ENCODE data around the gene EARS2.

The EARS2 gene

DNA sequence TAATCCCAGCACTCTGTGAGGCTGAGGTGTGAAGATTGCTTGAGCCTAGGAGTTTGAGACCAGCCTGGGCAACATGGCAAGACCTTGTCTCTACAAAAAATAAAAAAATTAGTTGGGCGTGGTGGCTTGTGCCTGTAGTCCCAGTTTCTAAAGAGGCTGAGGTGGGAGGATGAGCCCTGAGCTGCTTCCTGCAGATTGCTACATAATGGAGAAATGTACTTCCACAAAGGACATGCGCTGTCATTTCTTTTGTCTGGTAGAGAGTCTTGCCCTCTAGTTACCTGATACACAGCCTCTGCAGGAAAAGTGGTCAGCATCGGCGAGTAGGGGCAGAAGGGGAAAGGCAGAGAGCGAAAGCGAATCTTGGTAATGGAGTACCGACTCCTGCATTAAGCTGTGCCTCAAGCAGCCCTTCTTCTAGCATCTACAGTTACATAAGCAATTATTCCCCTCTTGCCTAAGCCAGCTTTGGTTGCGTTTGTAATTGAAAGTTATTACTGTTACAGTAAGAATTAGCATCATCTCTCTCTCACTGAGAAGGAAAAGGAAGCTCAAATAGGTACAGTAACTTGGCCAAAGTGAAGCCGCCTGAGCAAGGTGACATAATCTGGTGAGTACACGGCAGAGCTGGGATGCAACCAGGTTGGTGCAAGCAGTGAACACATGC is 28.4 kb downstream of the EARS2 start:
- H3K4me3 Mint-ChIP-seq: no peak overlapping the region
- H3K36me3 Mint-ChIP-seq (ENCODE audit: insufficient read depth): peaks cover 41% of the 10 kb centered on the region
- no peak for ATAC-seq (replicated peaks)
- no peaks in the 10 kb centered on the region for H3K27me3 Mint-ChIP-seq
- no peak for DNase-seq
- no peak overlapping the region for H3K27ac Mint-ChIP-seq
- H3K9me3 Mint-ChIP-seq: no peaks in the 10 kb centered on the region
- H3K4me1 Mint-ChIP-seq (ENCODE audit: low read depth in 2 of 2): no peaks in the 10 kb centered on the region

DNA sequence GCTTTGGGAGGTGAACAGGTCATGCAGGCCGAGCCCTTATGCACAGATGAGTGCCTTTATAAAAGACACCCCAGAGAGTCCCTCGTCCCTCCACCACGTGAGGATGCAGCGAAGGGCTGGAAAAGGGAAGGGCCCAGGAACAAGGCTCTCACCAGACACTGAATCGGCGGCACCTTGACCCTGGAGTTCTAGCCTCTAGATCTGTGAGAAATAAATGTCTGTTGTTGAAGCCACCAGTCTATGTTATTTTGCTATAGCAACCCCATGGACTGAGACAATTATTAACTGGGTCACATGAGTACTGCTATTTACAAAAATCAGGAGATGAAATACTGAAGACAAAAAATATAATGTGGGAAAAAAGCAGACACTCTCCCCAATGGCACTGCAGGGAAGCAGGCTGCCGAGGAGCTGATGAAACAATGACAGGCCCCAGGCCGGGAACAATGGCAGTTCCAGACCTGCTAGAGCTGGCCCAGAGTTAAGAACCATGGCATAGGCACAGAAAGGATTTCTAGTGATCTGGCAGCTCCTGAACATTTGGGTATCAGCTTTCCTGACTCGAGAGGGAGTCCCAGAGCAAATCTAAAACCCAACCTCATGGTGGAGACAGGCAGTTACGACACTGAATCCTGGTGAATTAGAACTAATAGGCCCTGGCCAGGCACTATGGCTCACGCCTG is 29.0 kb downstream of the EARS2 start:
- H3K27ac Mint-ChIP-seq: no peak overlapping the region
- H3K4me1 Mint-ChIP-seq (ENCODE audit: low read depth in 2 of 2): no peaks in the 10 kb centered on the region

DNA sequence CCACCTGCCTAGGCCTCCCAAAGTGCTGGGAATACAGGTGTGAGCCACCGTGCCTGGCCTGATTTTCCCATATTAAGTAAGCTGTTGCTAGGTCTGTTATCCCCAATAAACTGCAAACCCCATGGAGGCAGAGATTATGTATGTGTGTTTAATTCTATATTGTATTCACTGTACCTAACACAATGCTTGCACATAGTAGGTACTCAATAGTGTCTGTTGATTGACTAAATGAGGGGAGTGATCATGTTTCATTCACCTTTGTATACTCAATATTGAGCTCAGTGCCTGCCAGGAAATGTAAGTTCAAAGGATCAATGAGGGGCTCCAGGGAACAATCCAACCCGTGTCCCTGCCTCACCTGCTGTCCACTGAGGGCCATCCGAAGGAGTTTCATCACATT is 32.3 kb downstream of the EARS2 start:
- Mint-ChIP-seq H3K27me3 (no peaks in the 10 kb centered on the region), H3K4me1 (ENCODE audit: low read depth in 2 of 2) (no peaks in the 10 kb centered on the region), H3K9me3 (no peaks in the 10 kb centered on the region), H3K36me3 (ENCODE audit: insufficient read depth) (peaks cover 27% of the 10 kb centered on the region), H3K4me3 (no peak overlapping the region), H3K27ac (peak overlapping the region in 1 of 2 donors; percentile 23)
- DNase-seq (no peak), ATAC-seq (replicated peaks) (no peak)

More for the DNA sequence above, 29.0 kb downstream of the EARS2 start:
- no peak for ATAC-seq (replicated peaks)
- Mint-ChIP-seq H3K36me3 (ENCODE audit: insufficient read depth) (peaks cover 38% of the 10 kb centered on the region), H3K9me3 (no peaks in the 10 kb centered on the region), H3K4me3 (no peak overlapping the region), H3K27me3 (no peaks in the 10 kb centered on the region)
- DNase-seq: no peak

DNA sequence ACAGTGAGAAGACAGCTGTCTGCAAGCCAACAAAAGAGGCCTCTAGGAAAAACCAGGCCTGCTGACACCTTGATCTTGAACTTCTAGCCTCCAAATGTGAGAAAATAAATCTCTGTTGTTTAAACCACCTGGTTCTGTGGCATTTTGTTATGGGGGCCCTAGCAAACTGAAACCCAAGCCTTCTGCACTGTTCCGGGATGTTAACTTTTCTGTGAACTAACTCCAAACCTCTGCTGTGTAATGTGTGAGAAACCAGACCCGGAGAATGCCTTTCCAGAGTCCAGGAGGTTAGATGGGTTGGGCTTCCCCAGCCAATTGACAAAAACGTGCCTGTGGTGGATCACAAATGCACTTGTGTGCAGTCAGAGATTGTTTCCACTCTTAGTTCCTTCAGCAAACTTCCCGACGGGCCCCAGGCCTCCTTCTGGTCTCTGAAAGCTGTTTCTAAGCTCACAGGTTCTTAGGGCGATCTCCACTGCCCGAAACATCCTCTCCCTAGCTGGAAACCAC is 33.2 kb downstream of the EARS2 start:
- no peak for DNase-seq
- no peak for ATAC-seq (replicated peaks)
- Mint-ChIP-seq H3K4me3 (no peak overlapping the region), H3K4me1 (ENCODE audit: low read depth in 2 of 2) (no peaks in the 10 kb centered on the region), H3K9me3 (no peaks in the 10 kb centered on the region), H3K36me3 (ENCODE audit: insufficient read depth) (peaks cover 24% of the 10 kb centered on the region), H3K27me3 (no peaks in the 10 kb centered on the region), H3K27ac (peak overlapping the region; percentile 23 to 51)

DNA sequence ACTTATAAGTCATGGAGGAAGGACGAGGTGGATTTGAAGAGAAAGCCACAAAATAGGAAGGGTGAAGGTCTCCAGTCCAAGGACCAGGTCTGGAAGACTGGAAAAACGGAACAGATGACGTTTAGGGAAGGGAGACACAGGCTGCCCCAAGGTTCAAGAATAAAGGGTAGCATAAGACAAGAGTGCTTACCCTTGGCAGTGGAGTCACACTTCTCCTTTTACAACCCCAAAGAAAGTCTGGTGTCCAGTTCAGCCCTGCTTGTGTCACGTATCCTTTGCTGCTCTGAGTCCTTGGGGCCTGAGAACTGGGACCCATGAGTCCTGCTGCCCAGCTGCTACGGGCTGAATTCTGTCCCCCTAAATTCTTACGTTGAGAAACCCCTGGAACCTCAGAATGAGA is 33.8 kb downstream of the EARS2 start:
- H3K4me1 Mint-ChIP-seq (ENCODE audit: low read depth in 2 of 2): peaks cover 0 to 3% of the 10 kb centered on the region in 2 donors
- H3K27me3 Mint-ChIP-seq: no peaks in the 10 kb centered on the region
- peak overlapping the region in 1 of 2 donors; percentile 51 for H3K27ac Mint-ChIP-seq
- DNase-seq (no peak), ATAC-seq (replicated peaks) (no peak)
- peaks cover 24% of the 10 kb centered on the region for H3K36me3 Mint-ChIP-seq (ENCODE audit: insufficient read depth)
- H3K9me3 Mint-ChIP-seq: no peaks in the 10 kb centered on the region
- H3K4me3 Mint-ChIP-seq: no peak overlapping the region

DNA sequence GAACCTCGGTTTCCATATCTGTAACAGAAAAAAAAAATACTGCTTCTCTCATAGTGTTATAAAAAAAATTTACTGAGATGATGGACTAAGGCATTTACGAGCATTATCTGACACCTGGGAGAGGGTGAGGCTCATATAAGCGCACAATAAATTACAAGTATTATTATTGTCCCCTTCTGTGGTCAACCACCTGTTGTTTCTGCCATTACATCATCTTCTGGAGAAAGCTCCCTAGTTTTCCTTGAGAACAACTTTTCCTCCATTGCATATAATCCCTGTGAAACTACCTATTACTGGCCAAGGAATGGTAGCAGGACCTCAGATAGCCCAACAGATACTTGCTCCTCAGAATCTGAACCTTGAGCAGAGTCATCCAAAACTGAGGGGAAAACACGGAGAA is 35.2 kb downstream of the EARS2 start:
- Mint-ChIP-seq H3K9me3 (no peaks in the 10 kb centered on the region), H3K36me3 (ENCODE audit: insufficient read depth) (peaks cover 18% of the 10 kb centered on the region), H3K27me3 (no peaks in the 10 kb centered on the region), H3K4me1 (ENCODE audit: low read depth in 2 of 2) (peaks cover 2 to 6% of the 10 kb centered on the region in 2 donors), H3K4me3 (no peak overlapping the region), H3K27ac (no peak overlapping the region)
- DNase-seq (no peak), ATAC-seq (replicated peaks) (no peak)

DNA sequence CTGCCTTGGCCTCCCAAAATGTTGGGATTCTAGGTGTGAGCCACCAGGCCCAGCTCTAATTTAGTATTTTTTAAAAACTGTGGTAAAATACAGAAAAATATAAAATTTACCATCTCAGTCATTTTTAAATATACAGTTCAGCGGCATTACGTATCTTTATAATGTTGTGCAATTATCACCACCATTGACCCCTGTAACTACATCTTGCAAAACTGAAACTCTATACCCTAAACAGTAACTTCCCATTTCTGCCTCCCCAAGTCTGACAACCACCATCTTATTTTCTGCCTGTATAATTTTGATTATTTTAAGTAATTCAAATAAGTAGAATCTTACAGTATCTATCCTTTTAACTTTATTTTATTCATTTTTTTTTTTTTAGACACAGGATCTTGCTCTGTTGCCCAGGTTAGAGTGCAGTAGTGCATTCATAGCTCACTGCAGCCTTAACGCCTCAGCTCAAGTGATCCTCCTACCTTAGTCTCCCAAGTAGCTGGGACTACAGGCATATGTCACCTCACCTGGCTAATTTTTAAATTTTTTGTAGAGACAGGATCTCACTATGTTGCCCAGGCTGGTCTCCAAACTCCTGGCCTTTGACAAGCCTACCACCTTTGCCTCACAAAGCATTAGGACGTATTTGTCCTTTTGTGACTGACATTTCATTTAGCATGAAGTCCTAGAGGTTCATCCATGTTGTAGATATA is 36.0 kb downstream of the EARS2 start:
- Mint-ChIP-seq H3K27me3 (no peaks in the 10 kb centered on the region), H3K27ac (no peak overlapping the region), H3K9me3 (no peaks in the 10 kb centered on the region), H3K36me3 (ENCODE audit: insufficient read depth) (peaks cover 13% of the 10 kb centered on the region), H3K4me3 (no peak overlapping the region), H3K4me1 (ENCODE audit: low read depth in 2 of 2) (peaks cover 7 to 12% of the 10 kb centered on the region in 2 donors)
- no peak for ATAC-seq (replicated peaks)
- DNase-seq: no peak

DNA sequence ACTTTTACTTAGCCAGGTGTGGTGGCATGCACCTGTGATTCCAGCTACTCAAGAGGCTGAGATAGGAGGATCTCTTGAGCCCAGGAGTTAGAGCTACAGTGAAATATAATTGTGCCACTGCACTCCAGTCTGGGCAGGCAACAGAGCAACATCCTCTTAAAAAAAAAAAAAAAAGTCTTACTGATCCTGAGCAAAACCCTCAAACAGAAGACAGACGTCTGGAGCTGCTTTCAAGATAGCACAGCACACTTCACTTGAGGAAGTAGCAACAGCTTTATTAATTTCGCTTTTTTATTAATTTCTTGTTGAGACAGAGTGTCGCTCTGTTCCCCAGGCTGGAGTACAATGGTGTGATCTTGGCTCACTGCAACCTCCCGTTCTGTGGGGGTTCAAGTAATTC is 36.6 kb downstream of the EARS2 start:
- Mint-ChIP-seq H3K4me3 (no peak overlapping the region), H3K27me3 (no peaks in the 10 kb centered on the region), H3K9me3 (no peaks in the 10 kb centered on the region), H3K4me1 (ENCODE audit: low read depth in 2 of 2) (peaks cover 10 to 19% of the 10 kb centered on the region in 2 donors), H3K27ac (no peak overlapping the region), H3K36me3 (ENCODE audit: insufficient read depth) (peaks cover 12% of the 10 kb centered on the region)
- DNase-seq (no peak), ATAC-seq (replicated peaks) (no peak)

DNA sequence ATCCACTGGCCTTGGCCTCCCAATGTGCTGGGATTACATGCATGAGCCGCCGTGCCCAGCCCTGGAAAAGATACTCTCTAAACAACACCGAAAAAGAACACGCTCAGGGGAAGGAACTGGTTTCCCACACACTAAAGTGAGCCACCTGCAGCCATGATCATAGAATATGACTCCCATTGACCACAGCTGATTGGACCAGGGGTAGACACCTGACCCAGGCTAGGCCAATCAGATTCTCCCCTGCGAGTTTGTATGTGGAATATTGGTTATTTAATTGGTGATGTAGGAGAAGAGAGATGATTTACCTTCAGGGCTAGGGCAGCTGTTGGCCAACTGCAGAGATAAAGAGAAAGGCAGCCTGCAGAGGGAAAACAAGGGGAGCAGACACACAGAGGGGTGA is 37.9 kb downstream of the EARS2 start:
- Mint-ChIP-seq H3K27me3 (no peaks in the 10 kb centered on the region), H3K27ac (no peak overlapping the region), H3K9me3 (no peaks in the 10 kb centered on the region), H3K4me1 (ENCODE audit: low read depth in 2 of 2) (peaks cover 18 to 31% of the 10 kb centered on the region in 2 donors), H3K4me3 (no peak overlapping the region), H3K36me3 (ENCODE audit: insufficient read depth) (peaks cover 17% of the 10 kb centered on the region)
- no peak for DNase-seq
- no peak for ATAC-seq (replicated peaks)

DNA sequence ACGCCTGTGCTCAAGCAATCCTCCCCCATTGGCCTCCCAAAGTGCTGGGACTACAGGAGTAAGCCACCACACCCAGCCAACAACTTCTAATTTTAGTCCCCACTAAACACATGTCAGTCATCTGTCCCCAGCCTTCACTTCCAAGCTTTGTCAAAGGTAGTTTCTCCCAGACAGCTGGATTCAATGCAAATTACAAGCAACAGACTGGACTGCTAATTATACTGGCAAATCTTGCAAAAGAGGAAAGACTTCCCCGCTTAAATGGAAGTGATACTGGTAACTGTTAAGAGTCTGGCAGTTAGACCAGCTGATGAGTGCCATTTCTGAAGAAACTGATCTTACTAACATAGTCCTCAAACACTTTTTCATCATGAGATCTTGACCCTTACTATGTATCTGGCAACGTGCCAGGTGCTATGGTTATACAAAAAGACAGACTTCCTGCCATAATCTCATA is 38.7 kb downstream of the EARS2 start:
- Mint-ChIP-seq H3K27me3 (no peaks in the 10 kb centered on the region), H3K36me3 (ENCODE audit: insufficient read depth) (peaks cover 15% of the 10 kb centered on the region), H3K9me3 (no peaks in the 10 kb centered on the region), H3K4me3 (no peak overlapping the region), H3K4me1 (ENCODE audit: low read depth in 2 of 2) (peaks cover 18 to 34% of the 10 kb centered on the region in 2 donors), H3K27ac (peak overlapping the region; percentile 79 to 82)
- ATAC-seq (replicated peaks) (no peak), DNase-seq (no peak)

DNA sequence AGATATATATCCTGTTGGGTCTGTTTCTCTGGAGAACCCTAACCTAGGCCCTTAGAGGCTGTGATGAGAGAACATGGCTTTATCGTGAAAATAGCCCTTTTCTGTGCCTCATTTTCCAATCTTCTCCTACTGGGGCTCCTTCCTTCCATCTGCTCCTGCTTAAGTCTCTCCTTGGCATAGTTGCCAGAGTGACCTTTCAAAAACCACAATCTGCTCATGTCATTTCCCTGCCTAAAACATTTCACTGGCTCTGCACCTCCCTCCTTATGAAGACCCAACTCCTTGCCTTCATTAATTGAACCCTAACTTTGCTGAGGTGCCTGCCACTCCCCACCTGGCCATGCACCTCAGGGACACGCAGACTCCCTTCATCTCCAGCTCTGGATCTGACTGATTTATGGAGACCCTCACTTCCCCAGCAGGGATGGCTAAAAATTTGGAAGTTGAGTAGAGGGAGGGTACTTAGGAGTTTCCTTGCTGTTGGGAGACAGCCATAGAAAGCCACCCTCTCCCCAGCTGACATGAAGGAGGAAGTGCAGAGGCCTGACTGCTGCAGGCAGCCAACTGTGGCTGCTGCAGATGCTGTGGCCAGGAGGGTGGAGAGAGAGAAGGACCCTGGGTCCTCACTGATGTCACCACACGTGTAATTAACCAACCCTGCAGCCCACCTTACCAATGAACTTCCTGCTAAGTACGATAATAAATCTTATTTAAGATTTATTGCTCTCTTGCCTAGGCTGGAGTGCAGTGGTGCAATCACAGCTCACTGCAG is 40.6 kb downstream of the EARS2 start:
- no peaks in the 10 kb centered on the region for H3K9me3 Mint-ChIP-seq
- peaks cover 9% of the 10 kb centered on the region for H3K36me3 Mint-ChIP-seq (ENCODE audit: insufficient read depth)
- ATAC-seq (replicated peaks): peak; percentile 39
- no peaks in the 10 kb centered on the region for H3K27me3 Mint-ChIP-seq
- H3K4me1 Mint-ChIP-seq (ENCODE audit: low read depth in 2 of 2): peaks cover 18 to 34% of the 10 kb centered on the region in 2 donors
- H3K27ac Mint-ChIP-seq: peak overlapping the region in 1 of 2 donors; percentile 85
- no peak for DNase-seq
- peak overlapping the region in 1 of 2 donors; percentile 20 for H3K4me3 Mint-ChIP-seq

DNA sequence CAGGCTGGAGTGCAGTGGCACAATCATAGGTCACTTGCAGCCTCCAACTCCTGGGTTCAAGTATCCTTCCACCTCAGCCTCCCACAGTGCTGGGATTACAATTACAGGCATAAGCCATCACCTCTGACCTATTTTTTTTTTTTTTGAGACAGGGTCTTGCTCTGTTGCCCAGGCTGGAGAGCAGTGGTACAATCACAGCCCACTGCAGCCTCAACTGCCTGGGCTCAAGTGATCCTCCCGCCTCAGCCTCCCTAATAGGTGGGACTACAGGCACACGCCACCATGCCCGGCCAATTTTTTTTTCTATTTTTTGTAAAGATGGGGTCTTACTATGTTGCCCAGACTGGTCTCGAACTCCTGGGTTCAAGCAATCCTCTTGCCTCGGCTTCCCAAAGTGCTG is 41.3 kb downstream of the EARS2 start:
- H3K36me3 Mint-ChIP-seq (ENCODE audit: insufficient read depth): peaks cover 9% of the 10 kb centered on the region
- H3K4me1 Mint-ChIP-seq (ENCODE audit: low read depth in 2 of 2): peaks cover 18 to 34% of the 10 kb centered on the region in 2 donors
- peak overlapping the region in 1 of 2 donors; percentile 56 for H3K4me3 Mint-ChIP-seq
- H3K9me3 Mint-ChIP-seq: no peaks in the 10 kb centered on the region
- peak overlapping the region; percentile 56 to 85 for H3K27ac Mint-ChIP-seq
- no peaks in the 10 kb centered on the region for H3K27me3 Mint-ChIP-seq
- DNase-seq (no peak), ATAC-seq (replicated peaks) (no peak)

Measured in effector memory CD8-positive, alpha-beta T cell (primary cell).